GM12891 (cell line): ENCODE data around the gene PLEKHA8.

Experiments
- PAX5 ChIP-seq: IDR thresholded peaks from 2 replicates; pipeline ENCODE4 v1.6.1; 2011; ENCODE audit warnings: low read length, moderate library complexity, mild to moderate bottlenecking; ENCODE audit not compliant: insufficient read depth, severe bottlenecking
- POLR2A ChIP-seq: IDR thresholded peaks from 2 replicates; pipeline ENCODE4 v1.6.1; 2011; ENCODE audit warnings: low read depth, low read length, control low read depth
- POLR2AphosphoS5 ChIP-seq: IDR thresholded peaks from 2 replicates; pipeline ENCODE4 v1.6.1; 2011; ENCODE audit warnings: low read depth, low read length, control low read depth
- SPI1 ChIP-seq: IDR thresholded peaks from 2 replicates; pipeline ENCODE4 v1.6.1; 2011; ENCODE audit warnings: low read depth, low read length, control low read depth
- TAF1 ChIP-seq: IDR thresholded peaks from 2 replicates; pipeline ENCODE4 v1.6.1; 2011; ENCODE audit warnings: low read depth, low read length, control low read depth

GRCh38 chr7:30093420-30093952 lies 65.3 kb downstream of the PLEKHA8 start:
- no peak for TF ChIP-seq TAF1
- no peak for TF ChIP-seq POLR2A
- TF ChIP-seq POLR2AphosphoS5: no peak
- no peak for TF ChIP-seq PAX5
- TF ChIP-seq SPI1: no peak
